Thoracic aorta (tissue), 2 donors: ENCODE measurements around the gene PPA1. TPM values are rescaled to one million over a fixed set of nuclear protein-coding genes. Genes with fewer than 3 reads are reported as not detected.

Experiments
- ATAC-seq: fragments of 150-250 bp; one replicate; pipeline ENCODE4 v1.8.0; 2017; ENCODE audit warnings: low read depth; ENCODE audit not compliant: insufficient number of reproducible peaks, low FRiP score
- DNase-seq: peaks from one replicate; pipeline ENCODE4 v3.0.0-alpha.2; 2020; ENCODE audit warnings: low spot score
- H3K27ac ChIP-seq, 2 donors: fragments of 200-600 bp; sonication (generic); 1 replicate in 1 of 2; 2 replicates in 1 of 2; pipeline ENCODE4 v1.5.1; 2016; ENCODE audit warnings: mild to moderate bottlenecking in 2 of 2, moderate library complexity in 2 of 2
- H3K27me3 ChIP-seq: fragments of 200-600 bp; sonication (generic); replicated peaks from 2 replicates; pipeline ENCODE4 v1.6.0; 2016; ENCODE audit warnings: mild to moderate bottlenecking; ENCODE audit not compliant: insufficient read depth
- H3K36me3 ChIP-seq: fragments of 200-600 bp; sonication (generic); one replicate; pipeline ENCODE4 v1.5.1; 2016
- H3K4me1 ChIP-seq, 2 donors: fragments of 200-600 bp; sonication (generic); 1 replicate in 1 of 2; 2 replicates in 1 of 2; pipeline versions ENCODE4 v1.5.1 to v1.6.0; 2016; ENCODE audit warnings: low read depth in 2 of 2, mild to moderate bottlenecking in 1 of 2; ENCODE audit not compliant: control insufficient read depth in 1 of 2
- H3K4me3 ChIP-seq: fragments of 200-600 bp; sonication (generic); 2 replicates; pipeline ENCODE4 v1.5.1; 2016; ENCODE audit warnings: mild to moderate bottlenecking
- H3K9me3 ChIP-seq: fragments of 200-600 bp; sonication (generic); 2 replicates; pipeline ENCODE4 v1.5.1; 2016
- total RNA-seq, 2 donors: library from RNA; depleted of rRNA; stranded (reverse); fragments of >200 nt; gene quantifications; one replicate each; pipeline versions ENCODE4 v1.1.0 to v1.2.3, GENCODE V29; 2016
- TF ChIP-seq, protein P1 (sequence below): fragments of 200-600 bp; sonication (generic); IDR thresholded peaks from one replicate; pipeline ENCODE4 v1.5.1; 2019; ENCODE audit warnings: antibody characterized with exemption

PPA1 gene
- total RNA-seq, 2 donors from 2014 or later, result 55.9 to 76.1 TPM

DNA sequence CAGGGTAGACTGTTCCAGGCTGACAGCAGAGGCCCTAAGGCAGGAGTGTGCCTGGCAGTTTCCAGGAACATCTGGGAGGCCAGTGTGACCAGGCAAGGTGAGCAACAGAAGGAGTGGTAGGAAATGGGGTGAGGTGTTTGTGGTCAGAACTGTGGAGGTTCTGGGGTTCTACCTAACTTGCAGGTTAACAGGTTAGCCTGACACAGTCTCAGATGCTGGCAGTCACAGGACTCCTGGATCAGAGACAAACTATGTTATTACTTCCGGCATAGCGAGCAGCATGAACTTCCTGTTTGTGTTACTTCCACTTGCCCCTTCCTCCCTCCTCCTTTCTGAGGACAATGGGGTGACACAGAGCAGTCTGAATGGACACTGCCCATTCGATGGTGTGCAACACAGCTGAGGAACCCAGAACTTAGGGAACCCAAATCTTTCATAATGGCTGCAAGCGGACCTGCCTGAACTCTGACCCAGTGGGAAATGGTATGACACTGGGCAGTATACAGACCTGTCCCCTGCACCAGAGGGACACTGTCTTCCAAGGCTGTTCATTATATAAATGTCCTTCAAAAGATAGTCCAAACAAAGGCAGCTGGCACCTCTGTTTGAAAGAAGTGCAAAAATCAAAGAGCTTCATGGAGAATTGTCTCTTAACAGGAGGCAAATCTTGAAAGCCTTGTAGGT lies 59.0 kb downstream of the PPA1 start:
- H3K27ac ChIP-seq, result no peak overlapping the region
- ATAC-seq, result no peak
- H3K4me1 ChIP-seq, result peaks cover 4 to 7% of the 10 kb centered on the region in 2 donors
- no peak overlapping the region for H3K4me3 ChIP-seq
- H3K36me3 ChIP-seq, result no peaks in the 10 kb centered on the region
- H3K9me3 ChIP-seq, result no peaks in the 10 kb centered on the region
- DNase-seq, result no peak
- no peaks in the 10 kb centered on the region for H3K27me3 ChIP-seq
- TF ChIP-seq, protein P1, sequence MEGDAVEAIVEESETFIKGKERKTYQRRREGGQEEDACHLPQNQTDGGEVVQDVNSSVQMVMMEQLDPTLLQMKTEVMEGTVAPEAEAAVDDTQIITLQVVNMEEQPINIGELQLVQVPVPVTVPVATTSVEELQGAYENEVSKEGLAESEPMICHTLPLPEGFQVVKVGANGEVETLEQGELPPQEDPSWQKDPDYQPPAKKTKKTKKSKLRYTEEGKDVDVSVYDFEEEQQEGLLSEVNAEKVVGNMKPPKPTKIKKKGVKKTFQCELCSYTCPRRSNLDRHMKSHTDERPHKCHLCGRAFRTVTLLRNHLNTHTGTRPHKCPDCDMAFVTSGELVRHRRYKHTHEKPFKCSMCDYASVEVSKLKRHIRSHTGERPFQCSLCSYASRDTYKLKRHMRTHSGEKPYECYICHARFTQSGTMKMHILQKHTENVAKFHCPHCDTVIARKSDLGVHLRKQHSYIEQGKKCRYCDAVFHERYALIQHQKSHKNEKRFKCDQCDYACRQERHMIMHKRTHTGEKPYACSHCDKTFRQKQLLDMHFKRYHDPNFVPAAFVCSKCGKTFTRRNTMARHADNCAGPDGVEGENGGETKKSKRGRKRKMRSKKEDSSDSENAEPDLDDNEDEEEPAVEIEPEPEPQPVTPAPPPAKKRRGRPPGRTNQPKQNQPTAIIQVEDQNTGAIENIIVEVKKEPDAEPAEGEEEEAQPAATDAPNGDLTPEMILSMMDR, result no peak

DNA sequence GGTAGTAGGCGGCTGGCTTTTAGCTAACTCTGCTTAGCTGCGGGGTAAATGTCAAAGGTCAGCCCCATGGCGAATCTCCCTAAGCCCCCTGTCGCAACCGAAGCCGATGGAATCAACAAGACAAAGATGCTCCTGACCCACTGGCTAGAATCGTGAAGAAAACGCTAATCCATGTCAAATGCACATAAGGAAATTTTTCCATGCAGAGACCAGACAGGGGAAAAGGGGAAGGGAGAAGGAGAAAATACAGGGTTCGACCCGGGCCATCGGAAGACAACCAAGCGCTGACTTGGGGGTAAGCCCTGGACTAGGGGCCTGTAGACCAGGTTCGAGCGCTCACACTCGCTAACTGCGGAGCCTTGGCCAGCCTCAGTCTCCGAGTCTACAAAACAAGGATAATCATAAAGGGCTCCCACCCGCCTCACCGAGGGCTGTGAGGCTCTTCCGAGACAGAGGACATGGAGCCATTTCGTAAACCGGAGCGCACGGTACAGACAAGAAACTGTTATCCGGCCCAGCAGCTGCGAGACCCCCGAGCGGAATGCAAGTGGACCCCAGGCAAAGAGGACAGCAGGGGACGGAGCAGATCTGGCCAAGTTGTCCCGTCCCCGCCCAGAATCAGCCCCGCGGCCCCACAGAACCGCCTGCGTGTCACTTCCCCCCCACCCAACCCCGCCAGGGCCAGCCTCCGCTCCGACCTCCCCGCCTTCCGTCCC lies 63.4 kb downstream of the PPA1 start:
- DNase-seq (no peak), ATAC-seq (peak; percentile 40)
- Histone ChIP-seq H3K27ac (peak overlapping the region; percentile 88 to 90), H3K36me3 (no peaks in the 10 kb centered on the region), H3K4me3 (peak overlapping the region; percentile 89), H3K9me3 (no peaks in the 10 kb centered on the region), H3K4me1 (peaks cover 32 to 41% of the 10 kb centered on the region in 2 donors), H3K27me3 (no peaks in the 10 kb centered on the region)
- TF ChIP-seq, protein P1, result no peak

DNA sequence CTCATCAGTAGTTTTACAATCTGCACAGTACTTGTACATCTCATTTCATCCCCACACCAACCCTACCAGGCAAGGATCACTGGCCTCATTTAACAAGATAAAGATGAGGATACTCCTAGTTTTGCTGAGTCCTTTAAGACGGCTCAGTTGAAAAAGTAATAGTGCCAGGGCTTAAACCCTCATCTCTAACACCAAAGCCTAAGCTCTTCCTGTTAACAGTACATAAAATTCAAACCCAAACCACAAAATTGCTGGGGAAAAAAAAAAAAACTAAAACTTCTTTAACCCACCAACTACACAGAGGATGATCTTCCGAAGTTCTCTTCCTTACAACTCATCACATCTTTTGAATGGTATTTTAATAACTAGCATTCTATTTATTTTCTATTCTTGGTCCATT lies 64.2 kb downstream of the PPA1 start:
- Histone ChIP-seq H3K9me3 (no peaks in the 10 kb centered on the region), H3K4me3 (peak overlapping the region; percentile 89), H3K27me3 (no peaks in the 10 kb centered on the region), H3K27ac (no peak overlapping the region), H3K36me3 (no peaks in the 10 kb centered on the region), H3K4me1 (peaks cover 35 to 41% of the 10 kb centered on the region in 2 donors)
- no peak for DNase-seq
- ATAC-seq, result no peak
- TF ChIP-seq, protein P1, result no peak

DNA sequence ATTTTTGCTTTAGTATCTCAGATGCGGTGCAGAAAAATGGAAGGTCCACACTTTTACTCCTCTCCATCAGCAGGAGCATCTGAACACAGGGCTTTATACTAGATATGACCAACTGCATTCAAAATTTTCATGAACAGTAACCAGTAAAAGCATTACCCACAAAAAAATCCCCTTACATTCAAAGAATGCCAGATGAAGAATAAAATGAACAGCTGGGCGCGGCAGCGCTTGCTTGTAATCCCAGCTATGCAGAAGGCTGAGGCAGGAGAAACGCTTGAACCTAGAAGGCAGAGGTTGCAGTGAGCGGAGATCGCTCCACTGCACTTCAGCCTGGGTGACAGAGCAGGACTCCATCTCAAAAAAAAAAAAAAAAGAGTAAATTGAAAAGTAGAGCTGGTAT lies 66.0 kb downstream of the PPA1 start:
- TF ChIP-seq, protein P1, result no peak
- H3K4me3 ChIP-seq, result no peak overlapping the region
- ATAC-seq (no peak), DNase-seq (no peak)
- H3K27ac ChIP-seq, result no peak overlapping the region
- no peaks in the 10 kb centered on the region for H3K27me3 ChIP-seq
- H3K36me3 ChIP-seq, result no peaks in the 10 kb centered on the region
- H3K4me1 ChIP-seq, result peaks cover 50 to 57% of the 10 kb centered on the region in 2 donors
- H3K9me3 ChIP-seq, result no peaks in the 10 kb centered on the region

DNA sequence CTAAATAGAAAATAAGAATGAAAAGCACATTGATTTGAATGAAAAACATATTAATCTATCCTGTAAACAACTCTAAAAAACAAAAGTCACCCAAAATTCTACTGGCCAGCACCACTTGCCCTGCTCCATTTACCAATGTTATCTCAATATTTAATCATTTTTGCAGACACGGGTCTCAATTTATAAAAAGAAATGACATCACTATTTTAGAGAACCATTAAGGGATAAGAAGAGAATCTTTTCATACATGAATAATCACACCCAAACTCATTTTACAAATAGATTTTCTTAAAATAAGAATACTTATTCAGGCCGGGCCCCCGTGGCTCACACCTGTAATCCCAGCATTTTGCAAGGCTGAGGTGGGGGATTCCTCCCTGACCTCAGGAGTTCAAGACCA lies 66.8 kb downstream of the PPA1 start:
- TF ChIP-seq, protein P1, result no peak
- Histone ChIP-seq H3K9me3 (no peaks in the 10 kb centered on the region), H3K27me3 (no peaks in the 10 kb centered on the region), H3K4me3 (no peak overlapping the region), H3K36me3 (no peaks in the 10 kb centered on the region), H3K4me1 (peaks cover 57 to 64% of the 10 kb centered on the region in 2 donors), H3K27ac (no peak overlapping the region)
- ATAC-seq (no peak), DNase-seq (no peak)
